NCI-H510A treated with DMSO at 0.1 percent for 48 hours (cell line): Measurements from ENCODE around the gene HS3ST5.
"Not testable (repeated sequence)": the region's sequence is repeated elsewhere in the genome, so short reads cannot be mapped to it uniquely, and the experiment has no call there.

Source experiments
- DNase-seq: peaks from one replicate; lab custom pipeline; 2025; lab: John Stamatoyannopoulos, UW

HS3ST5 gene

GRCh38 chr6:114044566-114044965 is 298.3 kb downstream of the HS3ST5 start:
- DNase-seq: not testable (repeated sequence)

GRCh38 chr6:114042267-114043016 is 300.4 kb downstream of the HS3ST5 start:
- no peak for DNase-seq

GRCh38 chr6:114040871-114041270 is 302.0 kb downstream of the HS3ST5 start:
- no peak for DNase-seq

GRCh38 chr6:114039841-114040240 is 303.0 kb downstream of the HS3ST5 start:
- no peak for DNase-seq

GRCh38 chr6:114033606-114034005 is 309.2 kb downstream of the HS3ST5 start:
- no peak for DNase-seq

- DNase-seq: no peak
These were observed 310.1 kb downstream of the HS3ST5 start for GRCh38 chr6:114032721-114033120.

GRCh38 chr6:114030767-114031166 is 312.1 kb downstream of the HS3ST5 start:
- no peak for DNase-seq

- no peak for DNase-seq
These were observed 318.1 kb downstream of the HS3ST5 start for GRCh38 chr6:114024746-114025145.

- DNase-seq: no peak
These were observed 322.6 kb downstream of the HS3ST5 start for GRCh38 chr6:114020196-114020595.

- not testable (repeated sequence) for DNase-seq
These were observed 325.7 kb downstream of the HS3ST5 start for GRCh38 chr6:114017146-114017545.

GRCh38 chr6:114014106-114014505 is 328.7 kb downstream of the HS3ST5 start:
- DNase-seq: not testable (repeated sequence)

- not testable (repeated sequence) for DNase-seq
These were observed 331.3 kb downstream of the HS3ST5 start for GRCh38 chr6:114011486-114011885.

GRCh38 chr6:114010540-114010939 is 332.3 kb downstream of the HS3ST5 start:
- no peak for DNase-seq

- no peak for DNase-seq
These were observed 333.6 kb downstream of the HS3ST5 start for GRCh38 chr6:114009192-114009591.

- no peak for DNase-seq
These were observed 334.5 kb downstream of the HS3ST5 start for GRCh38 chr6:114008331-114008730.

GRCh38 chr6:114007516-114007915 is 335.3 kb downstream of the HS3ST5 start:
- no peak for DNase-seq
